ENCODE results near the gene SMOC1.

DNA sequence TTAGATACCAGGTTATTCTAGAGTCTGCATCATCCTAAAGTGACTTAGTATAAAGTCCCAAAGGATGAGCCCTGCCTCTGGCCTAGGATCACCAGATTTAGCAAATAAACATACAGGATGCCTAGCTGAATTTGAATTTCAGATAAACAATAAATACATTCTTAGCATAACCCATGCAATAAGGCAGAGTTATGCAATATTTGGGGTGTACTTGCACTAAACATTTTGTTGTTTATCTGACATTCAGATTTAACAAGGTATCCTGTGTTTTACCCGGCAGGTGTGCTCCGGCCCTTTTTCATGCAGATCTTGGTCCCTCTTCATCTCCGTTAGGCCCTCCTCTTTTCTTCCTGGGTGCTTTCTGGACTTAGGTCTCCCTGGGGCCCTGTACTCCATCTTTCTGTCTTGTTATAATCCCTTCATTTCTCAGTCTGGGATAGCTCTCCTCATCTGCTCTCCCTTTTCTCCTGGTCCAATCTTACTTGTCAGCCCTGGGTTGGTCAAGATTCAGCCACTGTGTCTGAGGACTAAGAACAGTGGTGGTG, 18.1 kb upstream of the SMOC1 start:
- TF ChIP-seq TCF7L2 (IDR thresholded peaks at IDR 0.05; ENCODE audit: low read depth, low read length) (no peak), POLR2AphosphoS5 (IDR thresholded peaks at IDR 0.05; ENCODE audit: low read depth, low read length) (no peak), SIN3A (IDR thresholded peaks at IDR 0.05; ENCODE audit: borderline replicate concordance, insufficient read depth, low read depth, low read length) (no peak)
- TF ChIP-seq, protein P1, sequence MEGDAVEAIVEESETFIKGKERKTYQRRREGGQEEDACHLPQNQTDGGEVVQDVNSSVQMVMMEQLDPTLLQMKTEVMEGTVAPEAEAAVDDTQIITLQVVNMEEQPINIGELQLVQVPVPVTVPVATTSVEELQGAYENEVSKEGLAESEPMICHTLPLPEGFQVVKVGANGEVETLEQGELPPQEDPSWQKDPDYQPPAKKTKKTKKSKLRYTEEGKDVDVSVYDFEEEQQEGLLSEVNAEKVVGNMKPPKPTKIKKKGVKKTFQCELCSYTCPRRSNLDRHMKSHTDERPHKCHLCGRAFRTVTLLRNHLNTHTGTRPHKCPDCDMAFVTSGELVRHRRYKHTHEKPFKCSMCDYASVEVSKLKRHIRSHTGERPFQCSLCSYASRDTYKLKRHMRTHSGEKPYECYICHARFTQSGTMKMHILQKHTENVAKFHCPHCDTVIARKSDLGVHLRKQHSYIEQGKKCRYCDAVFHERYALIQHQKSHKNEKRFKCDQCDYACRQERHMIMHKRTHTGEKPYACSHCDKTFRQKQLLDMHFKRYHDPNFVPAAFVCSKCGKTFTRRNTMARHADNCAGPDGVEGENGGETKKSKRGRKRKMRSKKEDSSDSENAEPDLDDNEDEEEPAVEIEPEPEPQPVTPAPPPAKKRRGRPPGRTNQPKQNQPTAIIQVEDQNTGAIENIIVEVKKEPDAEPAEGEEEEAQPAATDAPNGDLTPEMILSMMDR (IDR thresholded peaks at IDR 0.05), result no peak

All from Panc1 (cell line).